ENCODE data around the gene NACC1.

DNA sequence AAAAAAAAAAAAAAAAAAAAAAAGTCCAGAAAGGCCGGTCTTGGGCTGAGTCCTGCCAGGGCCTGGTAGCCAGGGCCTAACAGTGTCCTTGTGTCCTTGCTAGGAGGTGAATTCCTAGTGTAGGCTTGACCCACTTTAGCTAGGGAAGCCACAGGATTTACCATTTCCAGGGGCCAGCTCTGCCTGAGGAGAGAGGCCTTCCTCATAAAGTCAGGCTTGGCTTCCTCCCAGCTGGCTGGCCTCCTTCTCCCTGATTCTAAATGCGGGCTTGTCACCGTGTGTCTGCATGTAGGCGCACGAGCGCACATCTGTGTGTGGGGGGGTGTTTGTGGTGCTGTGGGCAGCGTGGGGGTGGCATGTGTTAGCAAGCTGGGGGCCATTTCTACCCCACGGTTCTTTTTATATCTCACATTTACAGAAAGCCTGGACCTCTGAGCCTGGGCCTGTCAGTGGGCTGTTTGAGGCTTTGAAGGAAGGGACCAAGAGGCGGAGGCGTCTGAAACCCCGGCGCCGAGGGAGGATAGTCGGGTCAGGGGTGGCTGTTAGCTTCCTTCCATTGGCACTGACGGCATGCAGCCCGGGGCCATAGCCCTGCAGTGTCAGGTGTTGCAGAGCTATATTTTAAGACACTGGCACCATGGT, 63.8 kb downstream of the NACC1 start:
- TF ChIP-seq ZNF530 (CRISPR knock-in tag; IDR thresholded peaks at IDR 0.05; ENCODE audit: low read depth) (no peak), ARHGAP35 (CRISPR knock-in tag; IDR thresholded peaks at IDR 0.05; ENCODE audit: borderline replicate concordance) (no peak)
- TF ChIP-seq, protein P1, sequence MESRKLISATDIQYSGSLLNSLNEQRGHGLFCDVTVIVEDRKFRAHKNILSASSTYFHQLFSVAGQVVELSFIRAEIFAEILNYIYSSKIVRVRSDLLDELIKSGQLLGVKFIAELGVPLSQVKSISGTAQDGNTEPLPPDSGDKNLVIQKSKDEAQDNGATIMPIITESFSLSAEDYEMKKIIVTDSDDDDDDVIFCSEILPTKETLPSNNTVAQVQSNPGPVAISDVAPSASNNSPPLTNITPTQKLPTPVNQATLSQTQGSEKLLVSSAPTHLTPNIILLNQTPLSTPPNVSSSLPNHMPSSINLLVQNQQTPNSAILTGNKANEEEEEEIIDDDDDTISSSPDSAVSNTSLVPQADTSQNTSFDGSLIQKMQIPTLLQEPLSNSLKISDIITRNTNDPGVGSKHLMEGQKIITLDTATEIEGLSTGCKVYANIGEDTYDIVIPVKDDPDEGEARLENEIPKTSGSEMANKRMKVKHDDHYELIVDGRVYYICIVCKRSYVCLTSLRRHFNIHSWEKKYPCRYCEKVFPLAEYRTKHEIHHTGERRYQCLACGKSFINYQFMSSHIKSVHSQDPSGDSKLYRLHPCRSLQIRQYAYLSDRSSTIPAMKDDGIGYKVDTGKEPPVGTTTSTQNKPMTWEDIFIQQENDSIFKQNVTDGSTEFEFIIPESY (CRISPR knock-in tag; IDR thresholded peaks at IDR 0.05) = no peak

All from HepG2 (cell line).